DOHH2 (cell line): ENCODE data around the gene MRPL22.

Source experiments
- CTCF ChIP-seq: fragments of 200-600 bp; sonication (generic); IDR thresholded peaks from one replicate; pipeline ENCODE4 v1.5.1; 2014; ENCODE audit warnings: antibody characterized with exemption, mild to moderate bottlenecking, low read depth, low read length; ENCODE audit not compliant: poor library complexity, severe bottlenecking
- EZH2phosphoT487 ChIP-seq: fragments of 200-600 bp; sonication (generic); IDR thresholded peaks from 2 replicates; pipeline ENCODE4 v1.6.1; 2017; ENCODE audit warnings: borderline replicate concordance, mild to moderate bottlenecking, antibody characterized with exemption, low read length, moderate library complexity, mixed read lengths

DNA sequence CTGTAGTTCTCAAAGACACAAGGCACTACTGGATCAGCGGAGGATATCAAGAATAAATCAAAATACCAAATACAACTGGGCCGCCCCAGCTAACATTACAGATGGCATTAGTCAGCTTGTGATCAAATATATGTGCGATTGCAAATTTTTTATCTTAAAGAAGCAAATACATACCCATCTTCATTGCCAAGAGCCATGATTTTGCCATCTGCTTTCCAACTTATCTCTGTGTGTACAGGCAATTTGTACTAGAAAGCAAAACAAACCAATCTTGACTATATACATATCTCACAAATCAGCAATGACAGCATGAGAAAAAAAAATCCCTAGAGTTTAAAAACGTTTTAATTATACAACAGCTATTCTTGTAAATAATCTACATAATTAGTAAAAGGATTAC, 23.1 kb upstream of the MRPL22 start:
- TF ChIP-seq CTCF (no peak), EZH2phosphoT487 (no peak)
